GM12891 (cell line): Measurements from ENCODE around the gene EGFL7.

Experiments
- PAX5 ChIP-seq: IDR thresholded peaks from 2 replicates; pipeline ENCODE4 v1.6.1; 2011; ENCODE audit warnings: low read length, moderate library complexity, mild to moderate bottlenecking; ENCODE audit not compliant: insufficient read depth, severe bottlenecking
- POLR2A ChIP-seq: IDR thresholded peaks from 2 replicates; pipeline ENCODE4 v1.6.1; 2011; ENCODE audit warnings: low read depth, low read length, control low read depth

GRCh38 chr9:136662326-136662655 is 425 bp upstream of the EGFL7 start:
- TF ChIP-seq POLR2A (no peak), PAX5 (no peak)
